ENCODE measurements around the gene SF3B4.

GRCh38 chr1:149881876-149882275 is 45.7 kb downstream of the SF3B4 start:
- TF ChIP-seq CTCF (IDR thresholded peaks at IDR 0.05; ENCODE audit: low read depth, low read length, missing input control) = no peak
- TF ChIP-seq ZBTB33 (IDR thresholded peaks at IDR 0.05) = no peak
- TF ChIP-seq MAX (IDR thresholded peaks at IDR 0.05) = no peak
- TF ChIP-seq TAF1 (conservative IDR thresholded peaks at IDR 0.05) = no peak
- TF ChIP-seq GABPA (IDR thresholded peaks at IDR 0.05 in 1 of 2, conservative IDR thresholded peaks at IDR 0.05 in 1 of 2) = no peak
- no peak for TF ChIP-seq REST (IDR thresholded peaks at IDR 0.05)
- TF ChIP-seq JUND (IDR thresholded peaks at IDR 0.05) = no peak
- no peak for TF ChIP-seq FOXA1 (IDR thresholded peaks at IDR 0.05)
- no peak for TF ChIP-seq NR2F2 (IDR thresholded peaks at IDR 0.05)
- no peak for TF ChIP-seq RAD21 (IDR thresholded peaks at IDR 0.05)
- no peak for TF ChIP-seq ATF3 (IDR thresholded peaks at IDR 0.05)
- TF ChIP-seq SP1 (IDR thresholded peaks at IDR 0.05) = no peak
- TF ChIP-seq EGR1 (IDR thresholded peaks at IDR 0.05; ENCODE audit: low read depth in 2 of 2) = no peak
- TF ChIP-seq RXRA (IDR thresholded peaks at IDR 0.05) = no peak

Data from liver (tissue), 3 donors.